ENCODE results near the gene SETSIP. TPM values are rescaled to one million over a fixed set of nuclear protein-coding genes. Genes with fewer than 3 reads are reported as not detected.

The SETSIP gene
- total and polyA plus RNA-seq, 2 of the 8 experiments (the other 6 are each of a cell fraction or from before 2014, with no cell fraction given) = 0.14 TPM; not detected in 1

- Histone ChIP-seq H2BK12ac (ENCODE audit: low read depth, low read length) (no peak overlapping the region), H2BK5ac (ENCODE audit: low read depth, low read length) (no peak overlapping the region), H2AK5ac (ENCODE audit: low read depth, low read length) (no peak overlapping the region), H4K5ac (ENCODE audit: insufficient read length, low read depth, low read length) (no peak overlapping the region), H2AFZ (ENCODE audit: low read length) (no peak overlapping the region), H4K20me1 (replicated peaks in 1 of 2; ENCODE audit: control insufficient read depth in 1 of 2, insufficient read depth in 2 of 2, low read length in 2 of 2) (no peaks in the 10 kb centered on the region), H3K4me2 (ENCODE audit: insufficient read depth in 1 of 2, low read depth in 2 of 2, low read length in 2 of 2) (no peak overlapping the region), H2BK20ac (ENCODE audit: low read length) (no peak overlapping the region), H4K91ac (replicated peaks; ENCODE audit: insufficient read length, low read length) (no peak overlapping the region), H3K79me2 (ENCODE audit: control insufficient read depth in 1 of 2, insufficient read depth in 2 of 2, low read length in 2 of 2) (no peaks in the 10 kb centered on the region), H3K23ac (ENCODE audit: insufficient read length) (no peak overlapping the region), H3K9ac (replicated peaks in 1 of 4; ENCODE audit: extremely low read depth in 1 of 4, low read depth in 3 of 4, low read length in 3 of 4) (no peak overlapping the region), H3K9me3 (ENCODE audit: insufficient read depth in 2 of 2, low read depth in 1 of 2, low read length in 1 of 2) (no peaks in the 10 kb centered on the region), H3K27me3 (replicated peaks in 1 of 4; ENCODE audit: control insufficient read depth in 3 of 4, extremely low read depth in 1 of 4, insufficient read depth in 3 of 4, low read length in 3 of 4) (no peaks in the 10 kb centered on the region), H3K14ac (ENCODE audit: insufficient read length) (no peak overlapping the region), H3K23me2 (ENCODE audit: low read depth, low read length) (no peaks in the 10 kb centered on the region), H3K27ac (ENCODE audit: low read depth, low read length) (no peak overlapping the region), H2BK120ac (replicated peaks; ENCODE audit: low read depth, low read length) (no peak overlapping the region), H2BK15ac (ENCODE audit: low read length) (no peak overlapping the region), H3K18ac (ENCODE audit: extremely low read depth, low read length) (no peak overlapping the region), H3K56ac (replicated peaks; ENCODE audit: insufficient read length, low read depth, low read length) (no peak overlapping the region), H3K4me1 (replicated peaks in 1 of 4; ENCODE audit: control insufficient read depth in 3 of 4, insufficient read depth in 4 of 4, low read length in 3 of 4) (no peaks in the 10 kb centered on the region), H3K36me3 (ENCODE audit: control insufficient read depth in 2 of 4, insufficient read depth in 4 of 4, low read length in 3 of 4) (no peaks in the 10 kb centered on the region), H3K79me1 (ENCODE audit: low read depth, low read length) (no peaks in the 10 kb centered on the region), H3K4ac (replicated peaks; ENCODE audit: insufficient read length, low read depth, low read length) (no peak overlapping the region), H4K8ac (ENCODE audit: extremely low read depth, insufficient read depth, low read length) (no peak overlapping the region), H3K4me3 (ENCODE audit: extremely low read depth in 1 of 4, insufficient read depth in 2 of 4, low read depth in 3 of 4, low read length in 4 of 4) (no peak overlapping the region)
- CTCF ChIA-PET (ENCODE audit: partially characterized antibody) = no interaction called here
- POLR2A ChIA-PET (ENCODE audit: partially characterized antibody) = no interaction called here
- DNase-seq (ENCODE audit: low read depth in 1 of 2, low spot score in 2 of 2) (no peak), FAIRE-seq (no peak)
- TF ChIP-seq GABPA (IDR thresholded peaks at IDR 0.05; ENCODE audit: borderline replicate concordance, insufficient read depth, low read length) (no peak), KDM1A (IDR thresholded peaks at IDR 0.05; ENCODE audit: borderline replicate concordance, low read length) (no peak), BACH1 (IDR thresholded peaks at IDR 0.05; ENCODE audit: low read length) (no peak), HDAC6 (IDR thresholded peaks at IDR 0.05; ENCODE audit: low read depth, low read length) (no peak), RAD21 (IDR thresholded peaks at IDR 0.05 in 1 of 2, conservative IDR thresholded peaks at IDR 0.05 in 1 of 2; ENCODE audit: low read depth in 2 of 2, low read length in 2 of 2) (no peak), POU5F1 (IDR thresholded peaks at IDR 0.05; ENCODE audit: low read depth, low read length) (no peak), MAFK (IDR thresholded peaks at IDR 0.05; ENCODE audit: low read depth, low read length) (no peak), ZNF274 (IDR thresholded peaks at IDR 0.05; ENCODE audit: borderline replicate concordance, extremely low read depth, low read length) (no peak), PHF8 (conservative IDR thresholded peaks at IDR 0.05; ENCODE audit: low read depth, low read length) (no peak)
- WGBS, 2 experiments (ENCODE audit: extremely low coverage in 1 of 2, insufficient coverage in 1 of 2, insufficient read length in 1 of 2, insufficient replicate concordance in 2 of 2, low coverage in 1 of 2, low lambda C conversion rate in 2 of 2, missing lambda C conversion rate in 1 of 2) = 97% methylated on average over 2 of the region's 2 CpGs; no CpG with 5 or more reads in 1 of the 2 experiments
These were observed 33.4 kb upstream of the SETSIP start for GRCh38 chr1:92108631-92109030.

Data from H1 (cell line).